Measurements from ENCODE around the gene SSR1. TPM values are rescaled to one million over a fixed set of nuclear protein-coding genes. Genes with fewer than 3 reads are reported as not detected.

The SSR1 gene
- 70.8 and 109 TPM in 2 replicates for total RNA-seq

DNA sequence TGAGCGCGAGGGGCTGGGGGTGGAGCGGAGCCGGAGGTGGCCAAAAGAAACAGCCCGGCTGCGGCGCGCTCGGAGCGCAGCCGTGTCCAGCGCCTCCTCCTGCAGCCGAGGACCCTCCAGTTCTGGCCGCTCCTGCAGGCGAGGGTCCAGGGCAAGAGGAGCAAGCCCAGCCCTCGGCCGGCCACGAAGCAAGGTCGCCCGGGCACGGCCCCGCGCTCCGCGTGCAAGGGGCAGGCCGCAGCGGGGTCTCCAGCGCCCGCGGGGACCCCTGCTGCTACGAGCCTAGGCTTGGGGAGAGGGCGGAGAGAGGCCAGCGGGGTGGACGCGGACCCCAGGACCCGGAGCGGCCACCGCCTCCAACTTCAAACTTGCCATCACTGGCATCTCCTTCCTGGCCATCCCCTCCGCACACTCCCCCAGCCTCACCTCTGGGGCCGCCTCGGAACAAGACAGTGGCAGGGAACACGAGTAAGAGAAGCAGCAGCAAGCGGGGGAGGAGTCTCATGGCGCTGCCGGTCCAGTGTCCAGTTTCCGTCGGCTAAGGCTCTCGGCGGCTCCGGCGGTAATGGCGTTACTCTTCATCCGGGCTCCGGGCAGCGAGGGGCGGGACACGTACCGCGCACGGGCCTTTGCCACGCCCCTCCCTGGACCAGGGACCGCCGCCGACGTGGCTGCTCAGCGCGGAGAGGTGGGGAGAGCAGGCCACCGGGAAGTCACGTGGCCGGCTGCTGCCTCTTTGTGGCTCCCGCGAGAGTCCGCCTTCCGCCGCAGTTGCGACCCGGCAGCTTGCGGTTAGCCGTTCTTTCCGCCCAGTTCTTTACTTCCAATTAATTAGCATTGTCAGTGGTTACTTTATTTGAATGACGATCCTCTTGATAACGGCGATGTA is at the start of gene SSR1:
TSS of gene SSR1 (minus strand) at position 584 of the 889 bp plus-strand sequence. CDS start at position 505, 79 bp downstream.

Other genes starting within 250 kb of the SSR1 start
- gene RREB1, start 205.2 kb downstream of the SSR1 start, total RNA-seq: 9.6 and 12.6 TPM in 2 replicates
- 0.06 and 0.13 TPM in 2 replicates for gene CAGE1, start 76.5 kb upstream of the SSR1 start, total RNA-seq
- 17.0 and 24.3 TPM in 2 replicates for gene RIOK1, start 76.6 kb upstream of the SSR1 start, total RNA-seq
- 0.25 and 0.53 TPM in 2 replicates for gene DSP, start 228.5 kb upstream of the SSR1 start, total RNA-seq

Measured in aortic smooth muscle cell (primary cell).